Liver (tissue), 9 donors: Measurements from ENCODE around the gene MEOX2. TPM values are rescaled to one million over a fixed set of nuclear protein-coding genes. Genes with fewer than 3 reads are reported as not detected.

Source experiments
- DNase-seq: peaks from one replicate; pipeline ENCODE4 v3.0.0-alpha.2; 2017; ENCODE audit warnings: low spot score
- H3K27ac ChIP-seq, 2 donors: one replicate each; pipeline ENCODE4 v1.7.0; 2013; ENCODE audit warnings: inconsistent platforms in 2 of 2, low read length in 2 of 2, control low read depth in 1 of 2, low read depth in 1 of 2, mild to moderate bottlenecking in 1 of 2
- H3K27me3 ChIP-seq, 4 donors: one replicate each; pipeline versions ENCODE4 v1.6.1 to v1.7.0; 2013; ENCODE audit warnings: low read length in 3 of 4, inconsistent platforms in 1 of 4, mild to moderate bottlenecking in 1 of 4, moderate library complexity in 1 of 4; ENCODE audit not compliant: control insufficient read depth in 4 of 4, insufficient read depth in 4 of 4
- H3K36me3 ChIP-seq, 4 donors: one replicate each; pipeline versions ENCODE4 v1.6.1 to v1.7.0; 2013; ENCODE audit warnings: low read length in 3 of 4, mild to moderate bottlenecking in 3 of 4, low read depth in 1 of 4, moderate library complexity in 1 of 4; ENCODE audit not compliant: control insufficient read depth in 4 of 4, insufficient read depth in 3 of 4
- H3K4me1 ChIP-seq, 4 donors: one replicate each; pipeline versions ENCODE4 v1.6.1 to v1.7.0; 2013; ENCODE audit warnings: low read length in 3 of 4, mild to moderate bottlenecking in 3 of 4, moderate library complexity in 1 of 4; ENCODE audit not compliant: control insufficient read depth in 4 of 4, insufficient read depth in 4 of 4
- H3K4me3 ChIP-seq, 3 donors: one replicate each; pipeline versions ENCODE4 v1.6.1 to v1.7.0; 2013; ENCODE audit warnings: low read length in 3 of 3, control low read depth in 1 of 3, low read depth in 1 of 3, mild to moderate bottlenecking in 1 of 3
- H3K9ac ChIP-seq, 2 donors: one replicate each; pipeline ENCODE4 v1.7.0; 2013; ENCODE audit warnings: low read length in 2 of 2, mild to moderate bottlenecking in 2 of 2, moderate library complexity in 2 of 2, control low read depth in 1 of 2, low read depth in 1 of 2
- H3K9me3 ChIP-seq, 4 donors: one replicate each; pipeline versions ENCODE4 v1.6.1 to v1.7.0; 2013; ENCODE audit warnings: low read length in 3 of 4; ENCODE audit not compliant: control insufficient read depth in 4 of 4
- EGR1 ChIP-seq, 2 donors: IDR thresholded peaks; 2 replicates each; pipeline ENCODE4 v1.6.1; 2016 to 2018; ENCODE audit warnings: antibody characterized with exemption in 2 of 2, low read depth in 2 of 2
- FOXA1 ChIP-seq: IDR thresholded peaks from 2 replicates; pipeline ENCODE4 v1.6.1; 2016; ENCODE audit warnings: antibody characterized with exemption
- FOXA2 ChIP-seq: IDR thresholded peaks from 2 replicates; pipeline ENCODE4 v1.6.1; 2016; ENCODE audit warnings: antibody characterized with exemption
- GABPA ChIP-seq, 2 donors: IDR thresholded peaks in 1 of 2; conservative IDR thresholded peaks in 1 of 2; 2 replicates each; pipeline ENCODE4 v1.6.1; 2016; ENCODE audit warnings: antibody characterized with exemption in 2 of 2, mild to moderate bottlenecking in 1 of 2, moderate library complexity in 1 of 2
- HNF4A ChIP-seq, 2 donors: conservative IDR thresholded peaks; 2 replicates each; pipeline ENCODE4 v1.6.1; 2016; ENCODE audit warnings: antibody characterized with exemption in 2 of 2, mild to moderate bottlenecking in 2 of 2
- HNF4G ChIP-seq: IDR thresholded peaks from 2 replicates; pipeline ENCODE4 v1.6.1; 2016; ENCODE audit warnings: antibody characterized with exemption
- JUND ChIP-seq, 2 donors: IDR thresholded peaks; 2 replicates each; pipeline ENCODE4 v1.6.1; 2016; ENCODE audit warnings: antibody characterized with exemption in 2 of 2
- NR2F2 ChIP-seq: IDR thresholded peaks from 2 replicates; pipeline ENCODE4 v1.6.1; 2016; ENCODE audit warnings: antibody characterized with exemption
- RAD21 ChIP-seq, 2 donors: IDR thresholded peaks; 2 replicates each; pipeline ENCODE4 v1.6.1; 2016; ENCODE audit warnings: antibody characterized with exemption in 2 of 2, mild to moderate bottlenecking in 2 of 2
- RXRA ChIP-seq, 2 donors: IDR thresholded peaks; 2 replicates each; pipeline ENCODE4 v1.6.1; 2017 to 2018; ENCODE audit warnings: antibody characterized with exemption in 2 of 2, mild to moderate bottlenecking in 1 of 2
- SP1 ChIP-seq: IDR thresholded peaks from 2 replicates; pipeline ENCODE4 v1.6.1; 2018; ENCODE audit warnings: antibody characterized with exemption, mild to moderate bottlenecking
- TAF1 ChIP-seq: conservative IDR thresholded peaks from 2 replicates; pipeline ENCODE4 v1.6.1; 2016; ENCODE audit warnings: antibody characterized with exemption, mild to moderate bottlenecking
- YY1 ChIP-seq: IDR thresholded peaks from 2 replicates; pipeline ENCODE4 v1.6.1; 2016; ENCODE audit warnings: antibody characterized with exemption, mild to moderate bottlenecking
- WGBS: extraction: QIAGEN DNeasy Blood & Tissue Kit; methylation state at CpG from one replicate; pipeline ENCODE4 v1.1.7; 2013; 5-methylcytosine and 5-hydroxymethylcytosine counted together
- polyA plus RNA-seq, 2 donors: library from polyadenylated mRNA; stranded (reverse) in 1 of 2; unstranded in 1 of 2; fragments of 200-250 nt in 1 of 2; fragments of >200 nt in 1 of 2; fragmentation: Nextera tagmentation in 1 of 2; extraction: Ambion mirVana in 1 of 2; gene quantifications; one replicate each; pipeline versions ENCODE4 v1.2.1 to v1.2.3, GENCODE V29; 2013 to 2015
- total RNA-seq, 2 donors: library from RNA; depleted of rRNA; stranded (reverse); fragments of >200 nt; gene quantifications; one replicate each; pipeline ENCODE4 v1.2.3, GENCODE V29; 2014
- TF ChIP-seq, protein P1 (sequence below): IDR thresholded peaks from 2 replicates; pipeline ENCODE4 v1.6.1; 2016; ENCODE audit warnings: antibody characterized with exemption
- TF ChIP-seq, protein P2 (sequence below): IDR thresholded peaks from 2 replicates; pipeline ENCODE4 v1.6.1; 2016; ENCODE audit warnings: antibody characterized with exemption
- TF ChIP-seq, protein P3 (sequence below): fragments of 150-350 bp; IDR thresholded peaks from 2 replicates; pipeline ENCODE4 v1.5.1; 2017; ENCODE audit warnings: improper control_type of control experiment, low read depth, low read length; ENCODE audit not compliant: missing input control
- TF ChIP-seq, protein P4 (sequence below): IDR thresholded peaks from 2 replicates; pipeline ENCODE4 v1.6.1; 2016; ENCODE audit warnings: antibody characterized with exemption, mild to moderate bottlenecking
- TF ChIP-seq, protein P5 (sequence below): IDR thresholded peaks from 2 replicates; pipeline ENCODE4 v1.6.1; 2016; ENCODE audit warnings: antibody characterized with exemption
- donor health status: healthy.
- donor health status: healthy.
- donor health status: healthy.
- donor health status: healthy.
- donor health status: healthy.

MEOX2 gene
- total and polyA plus RNA-seq, 4 donors: 0.32 to 0.70 (median 0.47) TPM

DNA sequence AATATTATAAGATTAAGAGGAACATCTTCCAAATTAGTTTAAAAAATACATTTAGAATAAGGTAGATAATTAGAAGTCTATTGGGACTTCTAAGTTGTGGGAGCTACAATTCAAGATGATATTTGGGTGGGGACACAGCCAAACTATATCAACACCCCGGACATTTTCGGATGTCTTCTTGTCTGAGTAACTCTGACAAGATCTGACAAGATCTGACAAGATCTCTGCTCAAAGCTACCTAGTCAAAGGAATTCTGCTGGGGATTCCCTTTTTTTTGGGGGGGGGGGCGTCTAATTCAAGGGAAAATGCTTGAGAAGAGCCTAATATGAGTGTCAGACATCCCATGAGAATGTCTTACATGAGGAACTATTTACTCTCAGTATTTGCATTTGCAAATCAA lies 119.4 kb downstream of the MEOX2 start:
- no peak for DNase-seq
- Histone ChIP-seq H3K9ac (no peak overlapping the region), H3K4me3 (no peak overlapping the region), H3K27me3 (no peaks in the 10 kb centered on the region), H3K4me1 (peaks cover 3 to 16% (median 13%) of the 10 kb centered on the region in 4 donors), H3K36me3 (no peaks in the 10 kb centered on the region), H3K27ac (no peak overlapping the region), H3K9me3 (no peaks in the 10 kb centered on the region)
- TF ChIP-seq FOXA2: no peak
- WGBS: 62% methylated on average over 3 of the region's 3 CpGs

DNA sequence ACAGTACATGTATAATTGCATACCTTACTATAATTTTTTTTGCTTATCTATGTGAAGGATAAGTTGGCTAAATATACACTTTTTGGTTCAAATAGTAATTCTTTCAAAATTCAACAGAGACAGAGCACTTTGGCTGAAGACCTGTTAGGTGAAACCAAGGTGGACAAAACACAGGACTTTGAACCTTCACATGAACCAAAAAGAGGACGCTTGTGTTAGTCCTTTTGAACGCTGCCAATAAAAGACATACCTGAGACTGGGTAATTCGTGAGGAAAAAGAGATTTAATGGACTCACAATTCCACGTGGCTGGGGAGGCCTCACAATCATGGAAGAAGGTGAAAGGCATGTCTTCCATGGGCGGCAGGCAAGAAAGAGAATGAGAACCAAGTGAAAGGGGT lies 120.0 kb downstream of the MEOX2 start:
- 47% methylated on average over 5 of the region's 5 CpGs for WGBS
- H3K27ac ChIP-seq: peak overlapping the region; percentile 9 to 24
- no peaks in the 10 kb centered on the region for H3K9me3 ChIP-seq
- no peak for DNase-seq
- peak; percentile 82 for TF ChIP-seq HNF4G
- TF ChIP-seq NR2F2: no peak
- TF ChIP-seq GABPA (IDR thresholded peaks at IDR 0.05 in 1 of 2, conservative IDR thresholded peaks at IDR 0.05 in 1 of 2): no peak
- TF ChIP-seq SP1: peak; percentile 63
- TF ChIP-seq YY1: peak; percentile 37
- peak; percentile 16 to 24 for TF ChIP-seq RXRA (IDR thresholded peaks at IDR 0.05)
- TF ChIP-seq RAD21 (IDR thresholded peaks at IDR 0.05): peak in 1 of 2 donors; percentile 38
- TF ChIP-seq, protein P1, sequence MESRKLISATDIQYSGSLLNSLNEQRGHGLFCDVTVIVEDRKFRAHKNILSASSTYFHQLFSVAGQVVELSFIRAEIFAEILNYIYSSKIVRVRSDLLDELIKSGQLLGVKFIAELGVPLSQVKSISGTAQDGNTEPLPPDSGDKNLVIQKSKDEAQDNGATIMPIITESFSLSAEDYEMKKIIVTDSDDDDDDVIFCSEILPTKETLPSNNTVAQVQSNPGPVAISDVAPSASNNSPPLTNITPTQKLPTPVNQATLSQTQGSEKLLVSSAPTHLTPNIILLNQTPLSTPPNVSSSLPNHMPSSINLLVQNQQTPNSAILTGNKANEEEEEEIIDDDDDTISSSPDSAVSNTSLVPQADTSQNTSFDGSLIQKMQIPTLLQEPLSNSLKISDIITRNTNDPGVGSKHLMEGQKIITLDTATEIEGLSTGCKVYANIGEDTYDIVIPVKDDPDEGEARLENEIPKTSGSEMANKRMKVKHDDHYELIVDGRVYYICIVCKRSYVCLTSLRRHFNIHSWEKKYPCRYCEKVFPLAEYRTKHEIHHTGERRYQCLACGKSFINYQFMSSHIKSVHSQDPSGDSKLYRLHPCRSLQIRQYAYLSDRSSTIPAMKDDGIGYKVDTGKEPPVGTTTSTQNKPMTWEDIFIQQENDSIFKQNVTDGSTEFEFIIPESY: no peak
- peak; percentile 90 to 91 for TF ChIP-seq HNF4A (conservative IDR thresholded peaks at IDR 0.05)
- H3K4me1 ChIP-seq: peaks cover 2 to 17% (median 13%) of the 10 kb centered on the region in 4 donors
- no peak overlapping the region for H3K9ac ChIP-seq
- H3K4me3 ChIP-seq: no peak overlapping the region
- H3K36me3 ChIP-seq: no peaks in the 10 kb centered on the region
- H3K27me3 ChIP-seq: no peaks in the 10 kb centered on the region

DNA sequence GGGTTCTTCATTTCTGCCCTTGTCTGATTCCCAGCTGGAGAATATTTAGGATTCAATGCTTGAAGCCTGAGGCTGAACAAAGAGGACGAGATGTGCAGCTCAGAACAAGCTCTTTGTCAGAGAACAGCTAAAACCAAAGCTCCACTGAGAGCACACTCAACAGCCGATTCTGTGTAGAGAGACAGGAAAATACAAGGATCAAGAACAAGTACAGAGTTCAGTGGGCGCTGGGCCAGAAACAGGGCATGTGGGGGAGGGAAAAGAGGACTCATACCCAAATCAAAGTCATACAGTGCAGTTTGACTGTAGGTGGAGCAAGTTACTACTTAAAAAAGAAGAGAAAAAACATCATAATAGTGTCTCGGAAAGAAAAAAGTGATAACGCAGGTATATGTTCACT lies 124.6 kb downstream of the MEOX2 start, which contains the start of gene AGMO:
AGMO (minus strand) TSS at position 181 of the 400 bp plus-strand sequence.
- no peaks in the 10 kb centered on the region for H3K36me3 ChIP-seq
- H3K4me3 ChIP-seq: peak within 1 kb of the TSS; percentile 54 to 92 (median 89)
- TF ChIP-seq FOXA1 (peak; percentile 56), RXRA (IDR thresholded peaks at IDR 0.05) (peak; percentile 76 to 79), SP1 (peak; percentile 87), TAF1 (peak; percentile 99), JUND (IDR thresholded peaks at IDR 0.05) (peak in 1 of 2 donors; percentile 74), RAD21 (IDR thresholded peaks at IDR 0.05) (peak; percentile 75 to 78), GABPA (IDR thresholded peaks at IDR 0.05 in 1 of 2, conservative IDR thresholded peaks at IDR 0.05 in 1 of 2) (no peak), YY1 (peak; percentile 51), EGR1 (IDR thresholded peaks at IDR 0.05; ENCODE audit: low read depth in 2 of 2) (peak in 1 of 2 donors; percentile 58), HNF4G (peak; percentile 96), NR2F2 (no peak), HNF4A (conservative IDR thresholded peaks at IDR 0.05) (peak; percentile 97 to 98), FOXA2 (no peak)
- TF ChIP-seq, protein P2, sequence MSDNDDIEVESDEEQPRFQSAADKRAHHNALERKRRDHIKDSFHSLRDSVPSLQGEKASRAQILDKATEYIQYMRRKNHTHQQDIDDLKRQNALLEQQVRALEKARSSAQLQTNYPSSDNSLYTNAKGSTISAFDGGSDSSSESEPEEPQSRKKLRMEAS: peak; percentile 51
- TF ChIP-seq, protein P1: peak; percentile 35
- TF ChIP-seq, protein P3, sequence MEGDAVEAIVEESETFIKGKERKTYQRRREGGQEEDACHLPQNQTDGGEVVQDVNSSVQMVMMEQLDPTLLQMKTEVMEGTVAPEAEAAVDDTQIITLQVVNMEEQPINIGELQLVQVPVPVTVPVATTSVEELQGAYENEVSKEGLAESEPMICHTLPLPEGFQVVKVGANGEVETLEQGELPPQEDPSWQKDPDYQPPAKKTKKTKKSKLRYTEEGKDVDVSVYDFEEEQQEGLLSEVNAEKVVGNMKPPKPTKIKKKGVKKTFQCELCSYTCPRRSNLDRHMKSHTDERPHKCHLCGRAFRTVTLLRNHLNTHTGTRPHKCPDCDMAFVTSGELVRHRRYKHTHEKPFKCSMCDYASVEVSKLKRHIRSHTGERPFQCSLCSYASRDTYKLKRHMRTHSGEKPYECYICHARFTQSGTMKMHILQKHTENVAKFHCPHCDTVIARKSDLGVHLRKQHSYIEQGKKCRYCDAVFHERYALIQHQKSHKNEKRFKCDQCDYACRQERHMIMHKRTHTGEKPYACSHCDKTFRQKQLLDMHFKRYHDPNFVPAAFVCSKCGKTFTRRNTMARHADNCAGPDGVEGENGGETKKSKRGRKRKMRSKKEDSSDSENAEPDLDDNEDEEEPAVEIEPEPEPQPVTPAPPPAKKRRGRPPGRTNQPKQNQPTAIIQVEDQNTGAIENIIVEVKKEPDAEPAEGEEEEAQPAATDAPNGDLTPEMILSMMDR: peak; percentile 41
- TF ChIP-seq, protein P4, sequence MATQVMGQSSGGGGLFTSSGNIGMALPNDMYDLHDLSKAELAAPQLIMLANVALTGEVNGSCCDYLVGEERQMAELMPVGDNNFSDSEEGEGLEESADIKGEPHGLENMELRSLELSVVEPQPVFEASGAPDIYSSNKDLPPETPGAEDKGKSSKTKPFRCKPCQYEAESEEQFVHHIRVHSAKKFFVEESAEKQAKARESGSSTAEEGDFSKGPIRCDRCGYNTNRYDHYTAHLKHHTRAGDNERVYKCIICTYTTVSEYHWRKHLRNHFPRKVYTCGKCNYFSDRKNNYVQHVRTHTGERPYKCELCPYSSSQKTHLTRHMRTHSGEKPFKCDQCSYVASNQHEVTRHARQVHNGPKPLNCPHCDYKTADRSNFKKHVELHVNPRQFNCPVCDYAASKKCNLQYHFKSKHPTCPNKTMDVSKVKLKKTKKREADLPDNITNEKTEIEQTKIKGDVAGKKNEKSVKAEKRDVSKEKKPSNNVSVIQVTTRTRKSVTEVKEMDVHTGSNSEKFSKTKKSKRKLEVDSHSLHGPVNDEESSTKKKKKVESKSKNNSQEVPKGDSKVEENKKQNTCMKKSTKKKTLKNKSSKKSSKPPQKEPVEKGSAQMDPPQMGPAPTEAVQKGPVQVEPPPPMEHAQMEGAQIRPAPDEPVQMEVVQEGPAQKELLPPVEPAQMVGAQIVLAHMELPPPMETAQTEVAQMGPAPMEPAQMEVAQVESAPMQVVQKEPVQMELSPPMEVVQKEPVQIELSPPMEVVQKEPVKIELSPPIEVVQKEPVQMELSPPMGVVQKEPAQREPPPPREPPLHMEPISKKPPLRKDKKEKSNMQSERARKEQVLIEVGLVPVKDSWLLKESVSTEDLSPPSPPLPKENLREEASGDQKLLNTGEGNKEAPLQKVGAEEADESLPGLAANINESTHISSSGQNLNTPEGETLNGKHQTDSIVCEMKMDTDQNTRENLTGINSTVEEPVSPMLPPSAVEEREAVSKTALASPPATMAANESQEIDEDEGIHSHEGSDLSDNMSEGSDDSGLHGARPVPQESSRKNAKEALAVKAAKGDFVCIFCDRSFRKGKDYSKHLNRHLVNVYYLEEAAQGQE: peak; percentile 84
- TF ChIP-seq, protein P5, sequence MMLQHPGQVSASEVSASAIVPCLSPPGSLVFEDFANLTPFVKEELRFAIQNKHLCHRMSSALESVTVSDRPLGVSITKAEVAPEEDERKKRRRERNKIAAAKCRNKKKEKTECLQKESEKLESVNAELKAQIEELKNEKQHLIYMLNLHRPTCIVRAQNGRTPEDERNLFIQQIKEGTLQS: peak; percentile 54
- no peaks in the 10 kb centered on the region for H3K27me3 ChIP-seq
- peak within 1 kb of the TSS; percentile 80 to 99 for H3K9ac ChIP-seq
- H3K9me3 ChIP-seq: no peaks in the 10 kb centered on the region
- peaks cover 0 to 33% (median 26%) of the 10 kb centered on the region in 4 donors for H3K4me1 ChIP-seq
- 22% methylated on average over 5 of the region's 5 CpGs for WGBS
- H3K27ac ChIP-seq: peak within 1 kb of the TSS; percentile 91 to 96
- peak; percentile 72 for DNase-seq
